ENCODE measurements around the gene TICRR.

GRCh38 chr15:89542369-89542768, 32.9 kb upstream of the TICRR start:
- TF ChIP-seq GATA2 (IDR thresholded peaks at IDR 0.05; ENCODE audit: low read depth, low read length) = no peak
- TF ChIP-seq GATA3 (IDR thresholded peaks at IDR 0.05; ENCODE audit: low read depth, low read length) = no peak

All from SH-SY5Y (cell line).